Measurements from ENCODE around the gene CDON.
A peak's percentile ranks its signal among the peaks of the same experiment; 100 is the strongest.

DNA sequence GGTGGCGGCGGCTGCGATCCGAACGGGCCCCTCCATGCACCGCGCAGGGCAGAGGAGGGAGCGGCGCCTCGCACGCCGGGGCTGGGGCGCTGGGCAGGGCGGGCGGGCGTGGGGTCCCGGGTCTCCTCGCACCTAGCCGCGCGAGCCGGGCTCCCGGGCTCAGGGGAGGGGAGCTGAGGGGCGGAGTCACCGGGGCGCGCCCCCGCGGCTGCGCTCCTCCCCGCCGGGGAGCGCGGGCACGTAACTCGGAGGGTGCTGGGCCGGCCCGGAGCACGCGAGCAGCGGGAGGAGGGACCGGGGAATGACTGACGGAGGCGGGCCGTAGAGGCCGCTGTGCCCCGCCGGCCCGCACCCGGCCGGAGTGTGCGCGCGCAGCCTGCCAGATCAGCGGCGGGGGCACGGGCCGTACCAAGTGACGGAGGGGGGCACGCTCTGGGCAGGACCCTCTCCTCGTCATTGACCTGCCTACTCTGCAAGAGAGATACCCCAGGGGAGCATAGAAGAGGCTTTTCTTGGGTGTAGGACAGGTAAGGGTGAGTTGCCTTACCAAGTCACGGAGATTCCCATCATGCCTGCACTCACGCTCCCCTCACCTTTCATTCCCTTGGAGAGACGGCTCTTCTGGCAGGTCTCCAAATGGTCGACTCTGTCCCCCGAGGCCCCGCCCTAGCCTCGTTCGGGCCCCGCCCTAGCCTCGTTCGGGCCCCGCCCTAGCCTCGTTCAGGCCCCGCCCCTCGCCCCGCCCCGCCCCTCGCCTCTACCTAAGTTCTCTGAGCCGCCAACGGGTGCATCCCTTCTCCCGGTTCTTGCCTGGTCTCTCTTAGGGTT is at the start of gene CDON:
- TF ChIP-seq NRF1 (IDR thresholded peaks at IDR 0.05; ENCODE audit: low read depth, low read length) (peak; percentile 70), YY1 (IDR thresholded peaks at IDR 0.05; ENCODE audit: low read depth) (no peak), EP300 (IDR thresholded peaks at IDR 0.05; ENCODE audit: borderline replicate concordance in 1 of 2, low read depth in 1 of 2, low read length in 1 of 2) (peak in 1 of 2 experiments; percentile 73; a peak in 1 of 4 replicates), FOXM1 (IDR thresholded peaks at IDR 0.05; ENCODE audit: low read depth) (no peak), MEF2A (IDR thresholded peaks at IDR 0.05; ENCODE audit: borderline replicate concordance, low read depth) (no peak)
- TF ChIP-seq, protein P1, sequence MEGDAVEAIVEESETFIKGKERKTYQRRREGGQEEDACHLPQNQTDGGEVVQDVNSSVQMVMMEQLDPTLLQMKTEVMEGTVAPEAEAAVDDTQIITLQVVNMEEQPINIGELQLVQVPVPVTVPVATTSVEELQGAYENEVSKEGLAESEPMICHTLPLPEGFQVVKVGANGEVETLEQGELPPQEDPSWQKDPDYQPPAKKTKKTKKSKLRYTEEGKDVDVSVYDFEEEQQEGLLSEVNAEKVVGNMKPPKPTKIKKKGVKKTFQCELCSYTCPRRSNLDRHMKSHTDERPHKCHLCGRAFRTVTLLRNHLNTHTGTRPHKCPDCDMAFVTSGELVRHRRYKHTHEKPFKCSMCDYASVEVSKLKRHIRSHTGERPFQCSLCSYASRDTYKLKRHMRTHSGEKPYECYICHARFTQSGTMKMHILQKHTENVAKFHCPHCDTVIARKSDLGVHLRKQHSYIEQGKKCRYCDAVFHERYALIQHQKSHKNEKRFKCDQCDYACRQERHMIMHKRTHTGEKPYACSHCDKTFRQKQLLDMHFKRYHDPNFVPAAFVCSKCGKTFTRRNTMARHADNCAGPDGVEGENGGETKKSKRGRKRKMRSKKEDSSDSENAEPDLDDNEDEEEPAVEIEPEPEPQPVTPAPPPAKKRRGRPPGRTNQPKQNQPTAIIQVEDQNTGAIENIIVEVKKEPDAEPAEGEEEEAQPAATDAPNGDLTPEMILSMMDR (IDR thresholded peaks at IDR 0.05): no peak
